Measurements from ENCODE around the gene CNST.

DNA sequence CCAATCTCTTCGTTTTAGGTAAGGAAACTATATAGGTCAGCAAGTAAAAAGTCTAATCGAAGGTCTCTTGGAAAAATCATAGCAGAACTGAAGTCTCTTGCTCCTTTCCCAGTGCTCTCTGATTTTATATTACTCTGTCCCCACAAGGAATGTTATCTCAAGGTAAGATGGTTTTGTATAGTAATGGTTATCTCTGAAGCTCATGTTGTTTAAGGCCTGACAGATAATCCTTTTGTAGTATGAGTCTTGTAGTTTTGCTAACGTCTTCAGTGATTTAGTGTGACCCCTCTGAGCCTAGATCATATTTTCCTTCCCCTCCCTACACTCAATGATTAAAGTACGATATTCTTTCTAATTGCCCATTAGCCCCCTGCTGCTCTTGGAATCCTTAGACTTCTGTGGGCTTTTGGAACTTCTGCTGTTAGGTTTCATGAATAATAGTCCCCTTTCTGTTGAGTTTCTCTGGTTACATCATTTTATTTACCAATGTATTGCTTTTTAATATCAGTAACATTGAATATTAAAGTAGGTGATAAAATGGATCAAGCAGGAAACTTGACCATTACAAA lies 52.1 kb downstream of the CNST start:
- TF ChIP-seq EGR1 (IDR thresholded peaks at IDR 0.05) (no peak), RAD21 (IDR thresholded peaks at IDR 0.05; ENCODE audit: low read depth) (no peak), FOXM1 (IDR thresholded peaks at IDR 0.05; ENCODE audit: borderline replicate concordance, low read depth) (no peak), CEBPB (IDR thresholded peaks at IDR 0.05) (no peak), TAF1 (IDR thresholded peaks at IDR 0.05; ENCODE audit: low read depth) (no peak), EP300 (IDR thresholded peaks at IDR 0.05; ENCODE audit: borderline replicate concordance) (no peak), NFIC (IDR thresholded peaks at IDR 0.05) (no peak), CREB1 (IDR thresholded peaks at IDR 0.05; ENCODE audit: low read depth) (no peak), TEAD4 (IDR thresholded peaks at IDR 0.05) (no peak)
- TF ChIP-seq, protein P1, sequence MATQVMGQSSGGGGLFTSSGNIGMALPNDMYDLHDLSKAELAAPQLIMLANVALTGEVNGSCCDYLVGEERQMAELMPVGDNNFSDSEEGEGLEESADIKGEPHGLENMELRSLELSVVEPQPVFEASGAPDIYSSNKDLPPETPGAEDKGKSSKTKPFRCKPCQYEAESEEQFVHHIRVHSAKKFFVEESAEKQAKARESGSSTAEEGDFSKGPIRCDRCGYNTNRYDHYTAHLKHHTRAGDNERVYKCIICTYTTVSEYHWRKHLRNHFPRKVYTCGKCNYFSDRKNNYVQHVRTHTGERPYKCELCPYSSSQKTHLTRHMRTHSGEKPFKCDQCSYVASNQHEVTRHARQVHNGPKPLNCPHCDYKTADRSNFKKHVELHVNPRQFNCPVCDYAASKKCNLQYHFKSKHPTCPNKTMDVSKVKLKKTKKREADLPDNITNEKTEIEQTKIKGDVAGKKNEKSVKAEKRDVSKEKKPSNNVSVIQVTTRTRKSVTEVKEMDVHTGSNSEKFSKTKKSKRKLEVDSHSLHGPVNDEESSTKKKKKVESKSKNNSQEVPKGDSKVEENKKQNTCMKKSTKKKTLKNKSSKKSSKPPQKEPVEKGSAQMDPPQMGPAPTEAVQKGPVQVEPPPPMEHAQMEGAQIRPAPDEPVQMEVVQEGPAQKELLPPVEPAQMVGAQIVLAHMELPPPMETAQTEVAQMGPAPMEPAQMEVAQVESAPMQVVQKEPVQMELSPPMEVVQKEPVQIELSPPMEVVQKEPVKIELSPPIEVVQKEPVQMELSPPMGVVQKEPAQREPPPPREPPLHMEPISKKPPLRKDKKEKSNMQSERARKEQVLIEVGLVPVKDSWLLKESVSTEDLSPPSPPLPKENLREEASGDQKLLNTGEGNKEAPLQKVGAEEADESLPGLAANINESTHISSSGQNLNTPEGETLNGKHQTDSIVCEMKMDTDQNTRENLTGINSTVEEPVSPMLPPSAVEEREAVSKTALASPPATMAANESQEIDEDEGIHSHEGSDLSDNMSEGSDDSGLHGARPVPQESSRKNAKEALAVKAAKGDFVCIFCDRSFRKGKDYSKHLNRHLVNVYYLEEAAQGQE (IDR thresholded peaks at IDR 0.05; ENCODE audit: low read depth), result no peak
- TF ChIP-seq, protein P2, sequence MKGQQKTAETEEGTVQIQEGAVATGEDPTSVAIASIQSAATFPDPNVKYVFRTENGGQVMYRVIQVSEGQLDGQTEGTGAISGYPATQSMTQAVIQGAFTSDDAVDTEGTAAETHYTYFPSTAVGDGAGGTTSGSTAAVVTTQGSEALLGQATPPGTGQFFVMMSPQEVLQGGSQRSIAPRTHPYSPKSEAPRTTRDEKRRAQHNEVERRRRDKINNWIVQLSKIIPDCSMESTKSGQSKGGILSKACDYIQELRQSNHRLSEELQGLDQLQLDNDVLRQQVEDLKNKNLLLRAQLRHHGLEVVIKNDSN (IDR thresholded peaks at IDR 0.05), result no peak
- TF ChIP-seq, protein P3, sequence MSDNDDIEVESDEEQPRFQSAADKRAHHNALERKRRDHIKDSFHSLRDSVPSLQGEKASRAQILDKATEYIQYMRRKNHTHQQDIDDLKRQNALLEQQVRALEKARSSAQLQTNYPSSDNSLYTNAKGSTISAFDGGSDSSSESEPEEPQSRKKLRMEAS (IDR thresholded peaks at IDR 0.05), result no peak
